Keratinocyte (primary cell): ENCODE data around the gene GATA5. TPM values are rescaled to one million over a fixed set of nuclear protein-coding genes. Genes with fewer than 3 reads are reported as not detected.

Source experiments
- DNase-seq: peaks from one replicate; pipeline ENCODE4 v3.0.0-alpha.2; 2011; ENCODE audit warnings: low read depth, missing footprints, low spot score
- FAIRE-seq: peaks from 2 replicates; lab custom pipeline; 2011; peaks lifted over from hg19 to GRCh38; lab: Jason Lieb, UNC
- H2AFZ ChIP-seq: 2 replicates; pipeline ENCODE4 v1.6.0; 2012; ENCODE audit warnings: low read length, control low read depth, inconsistent platforms; ENCODE audit not compliant: control insufficient read depth
- H3K27ac ChIP-seq: 2 replicates; pipeline ENCODE4 v1.5.1; 2011; ENCODE audit warnings: low read length; ENCODE audit not compliant: control insufficient read depth, insufficient read depth
- H3K27me3 ChIP-seq: 3 replicates; pipeline ENCODE4 v1.6.0; 2011; ENCODE audit warnings: low read length; ENCODE audit not compliant: control insufficient read depth, insufficient read depth; ENCODE audit errors: extremely low read depth
- H3K36me3 ChIP-seq, 2 experiments: 2 replicates in 1 of 2; 3 replicates in 1 of 2; pipeline ENCODE4 v1.5.1; 2011; ENCODE audit warnings: low read length in 2 of 2, mild to moderate bottlenecking in 1 of 2; ENCODE audit not compliant: control insufficient read depth in 2 of 2, insufficient read depth in 2 of 2; ENCODE audit errors: extremely low read depth in 1 of 2
- H3K4me1 ChIP-seq: 3 replicates; pipeline ENCODE4 v1.5.1; 2011; ENCODE audit warnings: low read length; ENCODE audit not compliant: control insufficient read depth, insufficient read depth; ENCODE audit errors: extremely low read depth
- H3K4me2 ChIP-seq: 3 replicates; pipeline ENCODE4 v1.6.0; 2011; ENCODE audit warnings: low read depth, low read length; ENCODE audit not compliant: control insufficient read depth, insufficient read depth; ENCODE audit errors: extremely low read depth
- H3K4me3 ChIP-seq, 3 experiments: fragments of 200-600 bp in 1 of 3; sonication (generic) in 1 of 3; 2 replicates in 2 of 3; 3 replicates in 1 of 3; pipeline ENCODE4 v1.5.1; 2011 to 2016; ENCODE audit warnings: low read length in 3 of 3, mild to moderate bottlenecking in 3 of 3, control low read depth in 2 of 3, inconsistent platforms in 1 of 3, low read depth in 1 of 3, mixed read lengths in 1 of 3, mixed run types in 1 of 3, moderate library complexity in 1 of 3; ENCODE audit not compliant: control insufficient read depth in 2 of 3, insufficient read depth in 2 of 3; ENCODE audit errors: extremely low read depth in 1 of 3
- H3K79me2 ChIP-seq: 2 replicates; pipeline ENCODE4 v1.6.0; 2012; ENCODE audit warnings: low read length; ENCODE audit not compliant: control insufficient read depth, insufficient read depth
- H3K9ac ChIP-seq: 3 replicates; pipeline ENCODE4 v1.6.0; 2011; ENCODE audit warnings: low read length; ENCODE audit not compliant: control insufficient read depth, insufficient read depth; ENCODE audit errors: extremely low read depth
- H3K9me1 ChIP-seq: 3 replicates; pipeline ENCODE4 v1.6.0; 2011; ENCODE audit warnings: low read length; ENCODE audit not compliant: control insufficient read depth, insufficient read depth; ENCODE audit errors: extremely low read depth
- H3K9me3 ChIP-seq: 2 replicates; pipeline ENCODE4 v1.5.1; 2012; ENCODE audit warnings: low read depth, low read length; ENCODE audit not compliant: control insufficient read depth
- H4K20me1 ChIP-seq: 3 replicates; pipeline ENCODE4 v1.6.0; 2011; ENCODE audit warnings: low read length; ENCODE audit not compliant: control insufficient read depth, insufficient read depth; ENCODE audit errors: extremely low read depth
- EZH2 ChIP-seq: IDR thresholded peaks from one replicate; pipeline ENCODE4 v1.6.1; 2012; ENCODE audit warnings: inconsistent platforms, mild to moderate bottlenecking, low read length, moderate library complexity
- dilution Hi-C: fragments of 300-500 bp; cut with MboI; formaldehyde crosslinking; loops from one replicate; pipeline ENCODE4 v1.7.0; 2020; ENCODE audit warnings: low sequenced_read_pairs; ENCODE audit not compliant: extremely low pct_ligation_motif_present
- polyA plus RNA-seq, 5 experiments: library from polyadenylated mRNA; depleted of rRNA in 3 of 5; stranded (reverse) in 3 of 5; stranded (forward) in 1 of 5; unstranded in 1 of 5; fragments of >200 nt; gene quantifications; 1 replicate in 1 of 5; 2 replicates in 3 of 5; 3 replicates in 1 of 5; pipeline versions ENCODE4 v1.2.1 to v1.2.3, GENCODE V29; 2011 to 2012; ENCODE audit warnings: missing spikeins in 2 of 5, low read depth in 1 of 5, low replicate concordance in 1 of 5
- TF ChIP-seq, protein P1 (sequence below), 3 experiments: IDR thresholded peaks in 1 of 3; conservative IDR thresholded peaks in 1 of 3; optimal IDR thresholded peaks in 1 of 3; 2 replicates in 2 of 3; 3 replicates in 1 of 3; pipeline versions ENCODE3 to v1.5.1; 2011; ENCODE audit warnings: low read length in 3 of 3, mild to moderate bottlenecking in 3 of 3, moderate library complexity in 2 of 3, control low read depth in 1 of 3, inconsistent platforms in 1 of 3; ENCODE audit not compliant: insufficient read depth in 2 of 3; ENCODE audit errors: extremely low read depth in 1 of 3

The GATA5 gene
- polyA plus RNA-seq, 1 donor (not counting 4 experiments of a cell fraction or from before 2014, with no cell fraction given): not detected

DNA sequence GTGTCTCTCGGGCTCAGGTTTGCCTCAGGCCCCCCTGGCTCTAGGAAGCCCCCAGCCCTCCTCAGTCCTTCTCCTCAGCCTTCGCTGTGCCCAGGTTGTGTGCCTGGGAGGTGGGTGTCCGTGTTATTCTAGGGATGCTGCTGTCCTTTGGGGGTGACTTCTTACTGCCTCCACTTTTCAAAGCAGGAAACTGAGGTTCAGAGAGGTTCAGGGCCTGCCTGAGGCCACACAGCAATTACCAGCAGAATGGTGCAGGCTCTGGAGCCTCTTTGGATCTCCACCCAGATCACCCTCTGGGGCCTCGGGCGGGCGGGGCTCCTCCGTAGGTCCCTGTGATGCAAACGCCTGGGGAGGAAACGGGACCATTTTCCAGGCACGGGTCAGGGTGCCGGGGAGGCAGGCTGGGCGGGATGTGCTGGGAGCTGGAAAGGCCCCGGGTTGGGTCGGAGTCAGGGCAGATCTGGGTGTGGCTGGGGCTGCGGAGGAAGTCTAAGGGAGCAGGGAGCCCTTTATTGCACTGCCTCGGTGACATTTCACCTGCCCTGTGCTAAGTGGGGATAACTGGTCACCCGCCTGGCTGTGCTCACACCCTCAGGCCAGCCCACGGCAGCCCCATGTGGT lies 23.2 kb downstream of the GATA5 start:
- H3K4me1 ChIP-seq: no peaks in the 10 kb centered on the region
- FAIRE-seq (no peak), DNase-seq (no peak)
- dilution Hi-C loops: no loop called here
- no peaks in the 10 kb centered on the region for H3K79me2 ChIP-seq
- no peaks in the 10 kb centered on the region for H4K20me1 ChIP-seq
- no peak overlapping the region for H3K9ac ChIP-seq
- no peak overlapping the region for H2AFZ ChIP-seq
- no peaks in the 10 kb centered on the region for H3K9me3 ChIP-seq
- peaks cover 10% of the 10 kb centered on the region for H3K27me3 ChIP-seq
- H3K9me1 ChIP-seq: no peaks in the 10 kb centered on the region
- no peak overlapping the region for H3K4me2 ChIP-seq
- no peak overlapping the region for H3K27ac ChIP-seq
- H3K4me3 ChIP-seq: no peak overlapping the region
- no peaks in the 10 kb centered on the region for H3K36me3 ChIP-seq
- TF ChIP-seq, protein P1, sequence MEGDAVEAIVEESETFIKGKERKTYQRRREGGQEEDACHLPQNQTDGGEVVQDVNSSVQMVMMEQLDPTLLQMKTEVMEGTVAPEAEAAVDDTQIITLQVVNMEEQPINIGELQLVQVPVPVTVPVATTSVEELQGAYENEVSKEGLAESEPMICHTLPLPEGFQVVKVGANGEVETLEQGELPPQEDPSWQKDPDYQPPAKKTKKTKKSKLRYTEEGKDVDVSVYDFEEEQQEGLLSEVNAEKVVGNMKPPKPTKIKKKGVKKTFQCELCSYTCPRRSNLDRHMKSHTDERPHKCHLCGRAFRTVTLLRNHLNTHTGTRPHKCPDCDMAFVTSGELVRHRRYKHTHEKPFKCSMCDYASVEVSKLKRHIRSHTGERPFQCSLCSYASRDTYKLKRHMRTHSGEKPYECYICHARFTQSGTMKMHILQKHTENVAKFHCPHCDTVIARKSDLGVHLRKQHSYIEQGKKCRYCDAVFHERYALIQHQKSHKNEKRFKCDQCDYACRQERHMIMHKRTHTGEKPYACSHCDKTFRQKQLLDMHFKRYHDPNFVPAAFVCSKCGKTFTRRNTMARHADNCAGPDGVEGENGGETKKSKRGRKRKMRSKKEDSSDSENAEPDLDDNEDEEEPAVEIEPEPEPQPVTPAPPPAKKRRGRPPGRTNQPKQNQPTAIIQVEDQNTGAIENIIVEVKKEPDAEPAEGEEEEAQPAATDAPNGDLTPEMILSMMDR (optimal IDR thresholded peaks at IDR 0.05 in 1 of 3, IDR thresholded peaks at IDR 0.05 in 1 of 3, conservative IDR thresholded peaks at IDR 0.05 in 1 of 3; ENCODE audit: extremely low read depth in 1 of 3, insufficient read depth in 2 of 3, low read length in 3 of 3): no peak
- TF ChIP-seq EZH2: no peak

DNA sequence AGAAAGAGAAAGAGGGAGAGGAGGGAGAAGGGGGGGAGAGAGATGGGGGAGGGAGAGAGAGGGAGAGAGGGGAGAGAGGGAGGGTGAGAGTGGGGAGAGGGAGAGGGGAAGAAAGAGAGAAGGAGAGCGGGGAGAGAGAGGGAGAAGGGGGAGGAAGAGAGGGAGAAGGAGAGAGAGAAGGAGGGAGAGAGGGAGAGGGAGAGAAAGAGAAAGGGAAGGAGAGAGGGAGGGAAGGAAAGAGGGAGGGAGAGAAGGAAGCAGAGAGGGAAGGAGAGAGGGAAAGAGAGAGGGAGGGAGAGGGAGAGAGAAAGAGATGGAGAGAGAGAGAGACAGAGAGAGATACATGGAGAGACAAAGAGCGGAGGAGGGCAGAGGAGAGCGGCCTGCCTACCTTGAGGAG lies 23.8 kb downstream of the GATA5 start:
- Histone ChIP-seq H3K4me3 (no peak overlapping the region), H2AFZ (no peak overlapping the region), H3K4me1 (no peaks in the 10 kb centered on the region), H3K9ac (no peak overlapping the region), H3K9me1 (no peaks in the 10 kb centered on the region), H3K9me3 (no peaks in the 10 kb centered on the region), H3K27ac (no peak overlapping the region), H3K4me2 (no peak overlapping the region), H4K20me1 (no peaks in the 10 kb centered on the region), H3K27me3 (peaks cover 11% of the 10 kb centered on the region), H3K79me2 (no peaks in the 10 kb centered on the region), H3K36me3 (no peaks in the 10 kb centered on the region)
- dilution Hi-C loops: no loop called here
- DNase-seq (no peak), FAIRE-seq (no peak)
- TF ChIP-seq, protein P1 (optimal IDR thresholded peaks at IDR 0.05 in 1 of 3, IDR thresholded peaks at IDR 0.05 in 1 of 3, conservative IDR thresholded peaks at IDR 0.05 in 1 of 3; ENCODE audit: extremely low read depth in 1 of 3, insufficient read depth in 2 of 3, low read length in 3 of 3): no peak
- TF ChIP-seq EZH2: no peak
